H7 (cell line): ENCODE results near the gene CEP55. TPM values are rescaled to one million over a fixed set of nuclear protein-coding genes. Genes with fewer than 3 reads are reported as not detected.
"Not testable (repeated sequence)": the region's sequence is repeated elsewhere in the genome, so short reads cannot be mapped to it uniquely, and the experiment has no call there.

Experiments used
- DNase-seq: peaks from one replicate; pipeline ENCODE4 v3.0.0; 2012
- H3K27me3 ChIP-seq: 2 replicates; pipeline ENCODE4 v1.6.0; 2011; ENCODE audit warnings: mild to moderate bottlenecking, low read length; ENCODE audit not compliant: control insufficient read depth, insufficient read depth
- H3K36me3 ChIP-seq: replicated peaks from 2 replicates; pipeline ENCODE4 v1.5.1; 2011; ENCODE audit warnings: low read length; ENCODE audit not compliant: control insufficient read depth, insufficient read depth
- H3K4me3 ChIP-seq: 2 replicates; pipeline ENCODE4 v1.5.1; 2011; ENCODE audit warnings: low read depth, mild to moderate bottlenecking, control low read depth, low read length, moderate library complexity; ENCODE audit not compliant: insufficient read depth
- total RNA-seq: library from RNA; depleted of rRNA; stranded (reverse); fragments of >200 nt; shearing (Covaris generic); gene quantifications from 2 replicates; pipeline ENCODE4 v1.2.3, GENCODE V29; 2014

Gene CEP55
- total RNA-seq, 1 experiment from 2014 or later, result 41.8 TPM

GRCh38 chr10:93513091-93513490 lies 16.7 kb downstream of the CEP55 start:
- DNase-seq, result no peak
- Histone ChIP-seq H3K36me3 (peaks cover 8% of the 10 kb centered on the region), H3K27me3 (no peaks in the 10 kb centered on the region)

DNA sequence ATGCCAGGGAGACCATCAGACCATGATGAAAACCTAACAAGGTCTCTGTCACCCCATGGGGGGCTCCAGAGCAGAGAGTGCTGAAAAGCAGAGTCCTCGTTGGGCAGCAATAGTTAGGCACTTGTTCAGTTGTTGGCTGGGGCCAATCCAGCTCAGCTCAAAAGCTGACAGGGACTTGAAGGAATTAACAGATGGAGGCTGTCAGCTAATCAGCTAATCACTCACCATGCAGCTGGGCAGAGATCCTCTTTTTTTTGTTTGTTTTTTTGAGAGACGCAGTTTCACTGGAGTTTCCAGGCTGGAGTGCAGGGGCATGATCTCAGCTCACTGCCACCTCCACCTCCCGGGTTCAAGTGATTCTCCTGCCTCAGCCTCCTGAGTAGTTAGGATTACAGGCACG lies 18.1 kb downstream of the CEP55 start:
- Histone ChIP-seq H3K36me3 (peaks cover 17% of the 10 kb centered on the region), H3K4me3 (no peak overlapping the region), H3K27me3 (no peaks in the 10 kb centered on the region)
- DNase-seq, result no peak

More at GRCh38 chr10:93513091-93513490, 16.7 kb downstream of the CEP55 start:
- no peak overlapping the region for H3K4me3 ChIP-seq

GRCh38 chr10:93515071-93516005 lies 18.9 kb downstream of the CEP55 start:
- H3K27me3 ChIP-seq, result no peaks in the 10 kb centered on the region
- H3K36me3 ChIP-seq, result peaks cover 23% of the 10 kb centered on the region
- no peak for DNase-seq
- no peak overlapping the region for H3K4me3 ChIP-seq

GRCh38 chr10:93516006-93516380 lies 19.6 kb downstream of the CEP55 start:
- Histone ChIP-seq H3K4me3 (no peak overlapping the region), H3K36me3 (peaks cover 27% of the 10 kb centered on the region), H3K27me3 (no peaks in the 10 kb centered on the region)
- DNase-seq, result no peak

- H3K4me3 ChIP-seq, result no peak overlapping the region
- DNase-seq, result no peak
- peaks cover 27% of the 10 kb centered on the region for H3K36me3 ChIP-seq
- no peaks in the 10 kb centered on the region for H3K27me3 ChIP-seq
Measured at GRCh38 chr10:93518531-93518930, 22.1 kb downstream of the CEP55 start.

DNA sequence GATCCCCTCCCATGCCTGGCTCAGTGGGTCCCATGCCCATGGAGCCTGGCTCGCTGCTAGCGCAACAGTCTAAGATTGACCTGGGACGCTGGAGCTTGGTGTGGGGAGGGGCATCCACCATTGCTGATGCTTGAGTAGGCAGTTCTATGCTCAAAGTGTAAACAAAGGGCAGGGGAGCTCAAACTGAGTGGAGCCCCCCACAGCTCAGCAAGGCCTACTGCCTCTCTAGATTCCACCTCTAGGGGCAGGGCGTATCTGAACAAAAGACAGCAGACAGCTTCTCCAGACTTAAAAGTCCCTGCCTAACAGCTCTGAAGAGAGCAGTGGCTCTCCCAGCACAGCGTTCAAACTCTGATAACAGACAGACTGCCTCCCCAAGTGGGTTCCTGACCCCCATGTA lies 38.9 kb downstream of the CEP55 start:
- Histone ChIP-seq H3K36me3 (no peaks in the 10 kb centered on the region), H3K27me3 (no peaks in the 10 kb centered on the region), H3K4me3 (no peak overlapping the region)
- DNase-seq, result no peak

- DNase-seq, result not testable (repeated sequence)
Measured at GRCh38 chr10:93540871-93541270, 44.5 kb downstream of the CEP55 start.

GRCh38 chr10:93541402-93542357 lies 45.3 kb downstream of the CEP55 start:
- 0 out of 2 replicates have a peak, but pooled peaks cover 2% of the 10 kb centered on the region for H3K27me3 ChIP-seq
- DNase-seq, result peak; percentile 67
- no peaks in the 10 kb centered on the region for H3K36me3 ChIP-seq
- no peak overlapping the region for H3K4me3 ChIP-seq

More at GRCh38 chr10:93540871-93541270, 44.5 kb downstream of the CEP55 start:
- H3K4me3 ChIP-seq, H3K27me3 ChIP-seq, H3K36me3 ChIP-seq: not testable (repeated sequence)

- DNase-seq, result peak; percentile 39
- no peaks in the 10 kb centered on the region for H3K36me3 ChIP-seq
- H3K27me3 ChIP-seq, result 0 out of 2 replicates have a peak, but pooled peaks cover 2% of the 10 kb centered on the region
- H3K4me3 ChIP-seq, result no peak overlapping the region
Measured at GRCh38 chr10:93542358-93542791, 46.0 kb downstream of the CEP55 start.

GRCh38 chr10:93546995-93547394 lies 50.6 kb downstream of the CEP55 start:
- DNase-seq, H3K4me3 ChIP-seq, H3K36me3 ChIP-seq, H3K27me3 ChIP-seq: not testable (repeated sequence)

GRCh38 chr10:93547522-93547921 lies 51.1 kb downstream of the CEP55 start:
- Histone ChIP-seq H3K36me3 (no peaks in the 10 kb centered on the region), H3K4me3 (no peak overlapping the region), H3K27me3 (0 out of 2 replicates have a peak, but pooled peaks cover under 1% of the 10 kb centered on the region)
- DNase-seq, result no peak

DNA sequence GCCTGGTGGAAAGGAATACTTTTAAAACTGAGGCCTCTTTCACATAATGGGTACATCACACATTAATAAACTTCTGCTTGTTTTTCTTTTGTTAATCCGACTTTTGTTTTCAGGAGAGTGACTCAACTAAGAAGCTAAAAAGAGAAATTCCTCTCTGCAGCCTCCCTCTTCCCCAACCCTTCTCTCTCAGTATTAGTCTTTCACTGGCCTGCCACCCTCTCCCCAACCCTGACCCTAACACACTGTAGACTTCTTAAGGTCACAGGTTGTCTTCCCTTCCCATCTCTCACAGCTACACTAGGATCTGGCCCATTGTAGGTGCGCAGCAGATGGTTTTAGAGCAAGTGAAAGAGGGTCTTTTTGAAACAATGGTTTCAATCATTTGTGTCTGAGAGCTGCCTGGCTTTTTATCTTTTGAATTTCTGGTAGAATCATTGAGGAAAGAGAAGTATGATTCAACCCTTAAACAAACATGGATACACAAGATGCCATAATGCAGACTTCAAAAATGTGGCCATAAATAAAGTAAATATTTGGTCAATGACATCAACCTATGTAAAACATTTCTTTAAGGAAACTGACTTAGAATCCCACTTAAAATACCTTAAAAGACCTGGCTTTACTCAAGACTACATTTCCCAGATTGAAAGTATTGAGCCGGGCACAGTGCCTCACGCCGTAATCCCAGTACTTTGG lies 52.1 kb downstream of the CEP55 start:
- no peak for DNase-seq
- Histone ChIP-seq H3K4me3 (no peak overlapping the region), H3K27me3 (no peaks in the 10 kb centered on the region), H3K36me3 (no peaks in the 10 kb centered on the region)

DNA sequence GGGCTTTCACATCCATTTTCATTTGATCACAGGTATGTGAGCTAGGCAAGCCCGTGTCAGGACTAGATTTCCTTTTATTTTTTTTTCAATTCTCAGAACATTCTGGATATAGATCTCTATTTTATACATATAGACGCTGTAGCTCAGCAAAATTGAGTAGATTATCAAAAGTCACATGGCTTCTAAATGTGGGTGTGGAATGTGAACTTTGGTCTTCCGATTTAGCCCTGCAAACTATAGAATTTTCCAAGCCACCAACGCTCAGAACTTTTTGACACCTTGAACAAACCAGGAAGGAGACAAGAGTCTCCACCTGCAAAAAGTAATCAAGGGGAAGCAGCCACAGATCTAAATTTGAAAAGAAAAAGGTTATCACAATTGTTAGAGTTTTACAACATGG lies 54.2 kb downstream of the CEP55 start:
- DNase-seq, result no peak
- no peak overlapping the region for H3K4me3 ChIP-seq
- H3K36me3 ChIP-seq, result no peaks in the 10 kb centered on the region
- H3K27me3 ChIP-seq, result no peaks in the 10 kb centered on the region

- no peaks in the 10 kb centered on the region for H3K36me3 ChIP-seq
- H3K27me3 ChIP-seq, result no peaks in the 10 kb centered on the region
- DNase-seq, result no peak
- H3K4me3 ChIP-seq, result no peak overlapping the region
Measured at GRCh38 chr10:93552780-93553179, 56.4 kb downstream of the CEP55 start.
